AG09309 (cell line): ENCODE data around the gene SNX15.

Experiments used
- DNase-seq: peaks from one replicate; pipeline ENCODE4 v3.0.0-alpha.2; 2010; ENCODE audit warnings: low read depth
- H3K4me3 ChIP-seq: 2 replicates; pipeline ENCODE4 v1.5.1; 2011; ENCODE audit warnings: mild to moderate bottlenecking, low read depth, low read length, moderate library complexity; ENCODE audit not compliant: control insufficient read depth
- TF ChIP-seq, protein P1 (sequence below): IDR thresholded peaks from 2 replicates; pipeline ENCODE4 v1.5.1; 2011; ENCODE audit warnings: mild to moderate bottlenecking, low read depth, low read length, inconsistent platforms; ENCODE audit not compliant: insufficient read depth, control insufficient read depth; ENCODE audit errors: missing control alignments

Gene SNX15

DNA sequence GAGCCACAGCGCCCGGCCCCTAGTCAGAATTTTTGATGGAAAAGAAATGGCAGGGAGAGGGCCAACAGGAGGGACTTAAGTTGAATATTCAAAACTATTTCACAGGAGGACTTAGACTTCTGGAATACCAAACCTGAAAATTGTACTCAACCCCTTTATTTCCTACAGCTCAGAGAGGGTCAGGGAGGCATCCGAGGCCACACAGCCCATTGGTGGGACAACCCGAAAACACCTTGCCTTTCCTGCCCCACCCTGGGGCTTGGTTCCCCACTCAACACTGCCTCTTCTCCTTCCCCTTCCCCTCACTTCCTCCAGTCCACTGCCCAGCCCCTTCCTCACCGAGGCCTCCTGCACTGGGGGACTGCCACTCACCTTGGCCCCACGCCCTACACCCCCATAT, 29.8 kb downstream of the SNX15 start:
- no peak for DNase-seq
- TF ChIP-seq, protein P1, sequence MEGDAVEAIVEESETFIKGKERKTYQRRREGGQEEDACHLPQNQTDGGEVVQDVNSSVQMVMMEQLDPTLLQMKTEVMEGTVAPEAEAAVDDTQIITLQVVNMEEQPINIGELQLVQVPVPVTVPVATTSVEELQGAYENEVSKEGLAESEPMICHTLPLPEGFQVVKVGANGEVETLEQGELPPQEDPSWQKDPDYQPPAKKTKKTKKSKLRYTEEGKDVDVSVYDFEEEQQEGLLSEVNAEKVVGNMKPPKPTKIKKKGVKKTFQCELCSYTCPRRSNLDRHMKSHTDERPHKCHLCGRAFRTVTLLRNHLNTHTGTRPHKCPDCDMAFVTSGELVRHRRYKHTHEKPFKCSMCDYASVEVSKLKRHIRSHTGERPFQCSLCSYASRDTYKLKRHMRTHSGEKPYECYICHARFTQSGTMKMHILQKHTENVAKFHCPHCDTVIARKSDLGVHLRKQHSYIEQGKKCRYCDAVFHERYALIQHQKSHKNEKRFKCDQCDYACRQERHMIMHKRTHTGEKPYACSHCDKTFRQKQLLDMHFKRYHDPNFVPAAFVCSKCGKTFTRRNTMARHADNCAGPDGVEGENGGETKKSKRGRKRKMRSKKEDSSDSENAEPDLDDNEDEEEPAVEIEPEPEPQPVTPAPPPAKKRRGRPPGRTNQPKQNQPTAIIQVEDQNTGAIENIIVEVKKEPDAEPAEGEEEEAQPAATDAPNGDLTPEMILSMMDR: no peak
- H3K4me3 ChIP-seq: no peak overlapping the region

DNA sequence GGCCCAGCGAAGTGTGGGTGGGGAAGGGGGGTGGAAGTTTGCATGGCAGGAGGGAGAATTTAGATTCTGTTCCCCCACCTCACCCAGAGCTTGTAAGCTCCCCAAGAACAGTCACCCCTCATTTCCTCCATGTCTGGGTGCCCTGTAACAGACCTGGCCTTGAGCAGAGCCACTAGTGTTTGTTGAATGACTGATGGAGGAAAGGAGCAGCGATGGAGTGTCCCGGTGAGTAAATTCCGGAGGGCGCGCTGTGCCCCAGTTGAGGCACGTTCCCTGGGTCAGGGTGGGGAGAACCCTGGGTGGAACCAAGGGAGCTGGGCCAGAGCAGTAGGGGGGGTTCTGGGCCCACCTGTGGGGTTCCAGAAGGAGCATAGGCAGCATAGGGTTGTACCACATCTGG, 30.3 kb downstream of the SNX15 start:
- DNase-seq: no peak
- TF ChIP-seq, protein P1: no peak
- no peak overlapping the region for H3K4me3 ChIP-seq

DNA sequence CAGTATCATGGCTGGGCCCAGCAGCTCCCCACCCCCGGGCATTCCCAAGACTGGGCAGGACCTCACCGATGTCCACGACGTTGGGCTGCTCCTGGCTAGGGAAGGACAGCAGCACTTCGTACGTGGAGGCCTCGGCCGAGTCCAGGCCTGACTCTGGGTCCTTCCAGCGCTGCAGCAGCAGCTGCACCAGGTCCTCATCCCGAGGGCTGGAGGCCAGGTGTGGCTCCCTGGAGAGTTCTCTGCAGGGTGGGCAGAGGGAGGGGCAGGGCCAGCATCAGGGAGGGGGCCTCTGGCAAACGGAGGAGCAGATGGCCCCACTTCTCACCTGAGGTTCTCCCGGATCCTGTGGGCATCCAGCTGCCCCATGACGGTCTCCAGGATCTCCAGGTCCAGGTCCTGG, 30.8 kb downstream of the SNX15 start:
- TF ChIP-seq, protein P1: no peak
- no peak for DNase-seq
- no peak overlapping the region for H3K4me3 ChIP-seq

DNA sequence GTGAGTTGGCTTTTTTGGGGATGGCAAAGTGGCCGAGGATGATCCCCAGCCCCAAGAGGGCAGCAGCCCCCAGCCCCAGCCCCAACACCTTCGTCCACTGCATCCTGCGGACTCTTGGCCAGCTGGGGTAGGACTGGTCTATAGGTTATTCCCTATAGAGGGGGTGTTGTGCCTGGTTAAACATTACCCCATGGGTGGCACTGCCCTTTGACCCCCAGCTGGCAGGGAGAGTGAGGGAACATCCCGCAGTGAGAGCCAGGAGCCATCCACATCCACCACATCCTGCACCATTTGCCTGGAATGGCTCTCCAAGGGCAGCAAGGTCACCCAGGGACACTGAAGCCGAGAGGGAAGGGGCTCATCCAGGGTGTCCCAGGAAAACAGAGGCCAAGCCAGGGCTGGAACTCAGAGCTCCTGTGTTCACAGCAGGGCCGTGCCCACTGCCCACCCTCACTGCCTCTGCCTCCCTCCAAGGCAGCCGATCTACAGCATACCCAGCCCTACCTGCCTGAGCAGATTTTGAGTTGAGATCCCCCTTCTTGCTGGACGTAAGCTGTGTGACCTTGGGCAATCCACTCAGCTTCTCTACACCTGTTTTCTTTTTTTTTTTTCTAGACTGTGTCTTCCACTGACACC, 31.3 kb downstream of the SNX15 start, which contains the start of gene NAALADL1:
TSS of gene NAALADL1 (minus strand) at position 135 of the 636 bp plus-strand sequence. CDS start at position 103, 32 bp downstream.
- DNase-seq: no peak
- TF ChIP-seq, protein P1: no peak
- H3K4me3 ChIP-seq: no peak within 1 kb of the TSS

DNA sequence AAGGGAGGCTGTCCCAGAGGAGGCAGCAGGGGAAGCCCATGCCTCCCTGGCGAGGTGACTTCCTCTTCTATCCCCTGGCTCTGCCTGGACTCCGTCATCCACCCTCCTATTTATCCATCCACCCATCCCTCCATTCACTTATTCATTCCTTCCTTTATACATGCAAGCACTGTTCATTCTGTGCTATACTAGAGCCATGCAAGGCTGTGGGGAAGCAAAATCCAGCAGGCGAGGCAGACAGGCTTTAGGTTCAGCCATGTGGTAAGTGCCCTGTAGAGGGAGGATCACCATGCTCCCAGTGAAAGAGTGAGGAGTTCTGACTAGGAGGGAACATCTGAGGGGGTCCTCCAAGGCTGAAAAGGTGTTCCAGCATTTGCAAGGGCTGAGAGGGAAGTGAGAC, 32.3 kb downstream of the SNX15 start:
- TF ChIP-seq, protein P1: no peak
- no peak for DNase-seq

DNA sequence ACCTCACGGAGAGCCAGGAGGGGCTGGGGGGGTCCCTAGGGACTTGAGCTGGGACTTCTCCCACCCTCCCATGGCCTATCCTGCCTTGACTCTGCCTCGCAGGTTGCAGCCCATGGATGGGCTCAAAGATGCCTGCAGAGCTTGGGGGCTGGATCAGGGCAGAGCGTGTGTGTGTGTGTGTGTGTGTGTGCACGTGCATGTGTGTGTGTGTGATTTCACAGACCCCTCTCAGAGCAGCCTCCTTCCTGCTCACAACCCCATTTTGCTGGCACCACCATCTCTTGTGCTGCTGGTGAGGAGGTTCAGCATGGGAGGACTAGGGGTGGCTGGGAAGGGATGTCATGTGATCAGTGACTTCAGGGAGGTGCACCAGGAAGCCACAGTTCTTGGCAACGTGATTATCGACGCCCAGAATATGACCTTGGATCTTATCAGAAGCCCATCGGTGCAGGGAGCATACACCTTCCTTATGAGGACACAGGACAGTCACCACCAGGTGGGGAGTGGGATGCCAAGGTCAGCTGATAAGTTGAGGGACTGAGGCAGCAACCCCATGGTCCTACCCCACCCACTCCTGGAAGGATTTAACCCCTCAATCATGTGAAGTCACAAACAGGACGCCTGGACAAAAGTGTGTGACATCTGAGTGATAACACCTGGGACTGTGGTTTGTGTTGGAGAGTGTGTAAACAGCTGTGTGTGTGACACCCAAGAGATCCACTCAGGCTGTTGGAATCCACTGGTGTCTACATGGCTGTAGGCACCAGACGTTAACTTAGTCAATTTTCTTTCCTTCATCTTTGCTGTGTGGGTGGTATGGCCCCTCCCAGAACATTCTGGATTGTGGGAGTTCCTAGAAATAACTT, 33.0 kb downstream of the SNX15 start:
- no peak overlapping the region for H3K4me3 ChIP-seq
- TF ChIP-seq, protein P1: no peak
- no peak for DNase-seq

More for the DNA sequence above, 32.3 kb downstream of the SNX15 start:
- H3K4me3 ChIP-seq: no peak overlapping the region
